ENCODE results near the gene CLDN3.
"Not testable (repeated sequence)": the region's sequence is repeated elsewhere in the genome, so short reads cannot be mapped to it uniquely, and the experiment has no call there.

CLDN3 gene

GRCh38 chr7:73770002-73770859 is at the start of gene CLDN3:
Gene CLDN3, minus strand, starts transcription at chr7:73770270. Its CDS starts 221 bp downstream, at chr7:73770049.
- DNase-seq = peak; percentile 98

GRCh38 chr7:73817121-73817520 is 47.1 kb upstream of the CLDN3 start:
- no peak for DNase-seq

- no peak for DNase-seq
Observed at GRCh38 chr7:73815436-73815835, 45.4 kb upstream of the CLDN3 start.

- DNase-seq = no peak
Observed at GRCh38 chr7:73812996-73813395, 42.9 kb upstream of the CLDN3 start.

- DNase-seq = peak; percentile 43
Observed at GRCh38 chr7:73811760-73812168, 41.7 kb upstream of the CLDN3 start.

GRCh38 chr7:73810998-73811360 is 40.9 kb upstream of the CLDN3 start:
- no peak for DNase-seq

GRCh38 chr7:73809467-73809951 is 39.4 kb upstream of the CLDN3 start:
- DNase-seq = no peak

- no peak for DNase-seq
Observed at GRCh38 chr7:73802459-73802858, 32.4 kb upstream of the CLDN3 start.

GRCh38 chr7:73801577-73801976 is 31.5 kb upstream of the CLDN3 start:
- no peak for DNase-seq

GRCh38 chr7:73799282-73800141 is 29.4 kb upstream of the CLDN3 start:
- no peak for DNase-seq

GRCh38 chr7:73797176-73797575 is 27.1 kb upstream of the CLDN3 start:
- not testable (repeated sequence) for DNase-seq

- not testable (repeated sequence) for DNase-seq
Observed at GRCh38 chr7:73796656-73797055, 26.6 kb upstream of the CLDN3 start.

- not testable (repeated sequence) for DNase-seq
Observed at GRCh38 chr7:73795188-73795587, 25.1 kb upstream of the CLDN3 start.

- DNase-seq = not testable (repeated sequence)
Observed at GRCh38 chr7:73791170-73791690, 21.2 kb upstream of the CLDN3 start.

GRCh38 chr7:73789051-73789450 is 19.0 kb upstream of the CLDN3 start:
- no peak for DNase-seq

- not testable (repeated sequence) for DNase-seq
Observed at GRCh38 chr7:73787786-73788048, 17.6 kb upstream of the CLDN3 start.

GRCh38 chr7:73786588-73786987 is 16.5 kb upstream of the CLDN3 start:
- no peak for DNase-seq

- DNase-seq = no peak
Observed at GRCh38 chr7:73779517-73779916, 9.4 kb upstream of the CLDN3 start.

- DNase-seq = no peak
Observed at GRCh38 chr7:73778801-73779389, 8.8 kb upstream of the CLDN3 start.

- DNase-seq = no peak
Observed at GRCh38 chr7:73774923-73775322, 4.9 kb upstream of the CLDN3 start.

GRCh38 chr7:73773700-73774517 is 3.8 kb upstream of the CLDN3 start:
- DNase-seq = no peak
